Prostate gland (tissue), 2 donors: ENCODE data around the gene SLC25A10.

Experiments used
- CTCF ChIP-seq, 4 experiments: fragments of 200-600 bp in 2 of 4; fragments of 450-650 bp in 2 of 4; sonication (generic) in 2 of 4; IDR thresholded peaks; 1 replicate in 3 of 4; 2 replicates in 1 of 4; pipeline ENCODE4 v1.5.1; 2016 to 2019; ENCODE audit warnings: antibody characterized with exemption in 4 of 4, mild to moderate bottlenecking in 2 of 4, moderate library complexity in 2 of 4
- POLR2AphosphoS5 ChIP-seq: sonication (generic); formaldehyde crosslinking; IDR thresholded peaks from one replicate; pipeline ENCODE4 v1.6.1; 2017; ENCODE audit warnings: antibody characterized with exemption

GRCh38 chr17:81680150-81680549, 31.9 kb upstream of the SLC25A10 start:
- TF ChIP-seq CTCF (IDR thresholded peaks at IDR 0.05) (no peak), POLR2AphosphoS5 (no peak)
